SK-N-MC (cell line): ENCODE measurements around the gene OPN1LW.
"Not testable (repeated sequence)": the region's sequence is repeated elsewhere in the genome, so short reads cannot be mapped to it uniquely, and the experiment has no call there.

Source experiments
- EZH2 ChIP-seq: fragments of 200-600 bp; sonication (generic); IDR thresholded peaks from one replicate; pipeline ENCODE4 v1.6.1; 2017; ENCODE audit warnings: antibody characterized with exemption
- FOXP2 ChIP-seq: optimal IDR thresholded peaks from 2 replicates; pipeline ENCODE3; 2011; ENCODE audit warnings: mild to moderate bottlenecking, moderate library complexity; ENCODE audit not compliant: insufficient read depth; ENCODE audit errors: extremely low read length, control extremely low read depth
- POLR2AphosphoS5 ChIP-seq: IDR thresholded peaks from 2 replicates; pipeline ENCODE4 v1.6.1; 2012; ENCODE audit warnings: mild to moderate bottlenecking, low read depth, low read length, borderline replicate concordance

GRCh38 chrX:154196466-154196865, 52.4 kb downstream of the OPN1LW start:
- TF ChIP-seq POLR2AphosphoS5, EZH2, FOXP2: not testable (repeated sequence)
